DMS79 (cell line): ENCODE measurements around the gene ARHGAP42.

Experiments used
- DNase-seq: peaks from one replicate; lab custom pipeline; 2025; lab: John Stamatoyannopoulos, UW

Gene ARHGAP42

DNA sequence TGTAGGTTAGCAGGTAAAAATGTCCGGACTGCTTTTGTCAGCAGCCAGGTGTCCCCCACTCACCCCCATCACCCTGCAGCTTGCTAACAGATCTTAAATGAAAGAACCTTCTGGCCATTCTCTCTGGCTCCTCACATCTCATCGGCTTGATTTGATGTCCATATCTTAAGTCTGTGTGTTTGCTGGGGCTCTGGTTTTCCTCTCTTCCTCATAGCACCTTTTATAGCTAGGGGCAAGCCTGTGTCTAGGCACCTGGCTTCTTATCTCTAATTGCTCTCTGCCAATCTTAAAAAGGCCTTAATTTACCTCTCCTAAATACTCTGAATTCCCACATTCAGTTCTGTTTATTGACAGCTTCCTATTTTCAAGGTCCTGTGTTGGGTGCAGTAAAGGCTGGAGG lies 72.0 kb downstream of the ARHGAP42 start:
- no peak for DNase-seq

DNA sequence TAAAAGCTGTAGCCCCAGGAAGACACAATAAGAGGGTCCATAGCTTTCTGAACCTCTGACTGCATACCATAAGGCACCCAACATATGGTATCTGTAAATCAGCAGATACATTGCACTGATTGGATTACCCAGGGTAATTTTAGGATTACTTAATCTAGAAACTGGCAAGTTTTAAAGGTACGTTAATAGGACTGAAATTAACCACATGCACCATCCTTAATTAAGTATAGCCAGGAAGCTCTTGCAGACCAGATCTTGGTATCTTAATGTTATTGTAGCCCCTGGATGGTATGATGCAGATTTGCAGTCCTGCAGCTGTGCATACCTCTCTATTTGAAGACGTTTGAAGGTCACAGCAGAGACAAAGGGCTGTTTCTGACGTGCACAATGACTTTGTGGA lies 72.8 kb downstream of the ARHGAP42 start:
- no peak for DNase-seq

DNA sequence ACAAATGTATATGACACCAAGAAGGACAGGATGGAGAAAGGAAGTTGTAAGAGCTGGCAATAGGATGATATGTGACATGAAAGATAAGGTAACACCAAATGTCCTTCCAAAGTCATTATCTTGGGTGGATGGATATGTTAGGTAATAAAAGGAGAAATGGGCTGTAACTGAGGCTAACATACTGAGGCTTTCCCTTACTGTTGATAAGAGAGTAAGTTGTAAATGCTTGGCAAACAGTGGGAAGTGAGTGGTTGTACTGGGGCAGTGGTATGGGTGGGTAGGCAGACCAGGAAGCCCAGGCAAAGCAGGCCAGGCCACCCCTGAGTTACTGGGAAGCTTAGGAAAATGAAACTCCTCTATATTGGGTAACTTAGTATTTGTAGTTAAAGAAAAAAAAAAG lies 73.7 kb downstream of the ARHGAP42 start:
- no peak for DNase-seq

DNA sequence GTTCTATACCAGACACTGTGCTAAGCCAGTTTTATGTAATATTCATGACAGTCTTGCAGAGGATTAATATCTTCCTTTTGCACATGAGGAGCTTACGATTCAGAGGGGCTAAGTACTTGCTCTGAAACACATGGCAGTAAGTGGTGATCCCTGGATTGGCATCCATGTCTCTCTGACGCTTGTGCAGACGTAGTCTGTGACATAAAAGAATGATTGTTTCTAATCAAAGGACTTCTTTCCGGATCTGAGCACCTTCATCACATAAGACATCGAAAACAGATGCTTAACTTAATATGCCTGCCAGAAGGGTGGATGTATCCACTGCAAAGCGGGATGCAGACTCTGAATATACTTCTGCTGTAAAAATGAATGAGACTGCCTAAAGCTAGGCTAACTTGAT lies 74.8 kb downstream of the ARHGAP42 start:
- DNase-seq = no peak

DNA sequence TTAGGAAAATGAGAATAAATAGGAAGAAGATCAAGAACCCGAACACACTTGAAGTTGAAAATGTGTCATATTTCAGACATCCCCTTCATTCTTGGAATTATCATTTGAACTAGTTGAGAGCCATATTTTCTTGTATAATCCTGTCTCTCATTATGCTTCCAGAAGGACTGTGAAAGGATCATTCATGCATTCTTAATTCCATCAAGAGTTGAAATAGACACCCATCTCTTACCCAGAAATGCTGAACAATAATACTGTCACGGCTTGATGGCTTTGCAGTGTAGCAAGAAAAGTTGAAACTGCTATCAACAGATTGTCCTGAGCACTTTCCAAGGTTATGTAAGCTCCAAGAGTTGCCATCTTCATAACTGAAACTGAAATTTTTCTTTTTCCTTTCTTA lies 79.7 kb downstream of the ARHGAP42 start:
- DNase-seq = no peak

DNA sequence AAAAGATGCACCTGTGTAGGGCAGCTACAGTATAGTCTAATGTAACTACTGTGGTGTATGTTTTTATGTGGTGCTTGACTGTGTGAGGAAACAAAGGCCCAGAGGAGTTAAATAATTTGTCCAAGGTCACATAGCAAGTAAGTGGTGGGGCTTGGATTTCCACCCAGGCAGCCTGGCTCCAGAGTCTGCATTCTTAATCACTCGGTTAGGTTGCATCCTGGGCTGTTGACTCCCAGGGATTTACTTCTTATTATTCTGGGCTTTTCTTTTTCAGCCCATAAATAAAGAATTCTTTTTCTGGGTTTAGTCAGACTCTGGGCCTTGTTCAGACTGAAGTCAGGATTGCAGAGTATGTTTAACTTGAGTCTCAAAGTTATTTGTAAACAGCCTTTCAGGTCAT lies 82.1 kb downstream of the ARHGAP42 start:
- DNase-seq = no peak

DNA sequence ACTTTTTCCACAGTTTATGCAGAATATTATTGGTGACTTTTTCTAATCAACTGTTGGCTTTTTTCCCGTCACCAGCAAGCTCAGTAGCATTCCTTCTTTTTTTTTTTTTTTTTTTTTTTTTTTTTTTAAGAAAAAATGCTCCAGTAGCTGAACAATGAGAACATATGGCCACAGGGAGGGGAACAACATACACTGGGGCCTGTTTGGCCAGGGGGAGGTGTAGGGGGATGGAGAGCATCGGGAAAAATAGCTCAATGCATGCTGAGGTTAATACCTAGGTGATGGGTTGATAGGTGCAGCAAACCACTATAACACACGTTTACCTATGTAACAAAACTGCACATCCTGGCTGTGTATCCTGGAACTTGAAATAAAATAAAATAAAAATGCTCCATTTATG lies 82.5 kb downstream of the ARHGAP42 start:
- no peak for DNase-seq

DNA sequence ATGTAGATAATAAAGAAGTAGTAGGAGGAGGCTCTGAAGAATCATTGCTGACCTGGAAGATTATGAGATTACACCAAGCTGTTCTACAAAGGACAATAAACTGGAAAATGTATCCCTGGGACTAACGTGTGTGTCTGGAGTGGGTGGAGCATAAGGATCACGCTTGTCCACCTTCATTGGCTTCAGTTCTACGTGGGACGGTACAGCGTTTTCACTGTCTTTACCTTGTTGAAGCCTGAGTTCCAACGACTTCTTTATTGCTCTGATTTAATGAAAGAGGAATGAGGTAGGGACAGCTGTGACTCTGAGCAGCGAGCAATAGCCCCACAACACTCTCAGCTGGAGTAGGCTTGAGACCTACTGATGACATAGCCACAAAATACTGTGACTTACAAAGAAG lies 87.0 kb downstream of the ARHGAP42 start:
- no peak for DNase-seq

DNA sequence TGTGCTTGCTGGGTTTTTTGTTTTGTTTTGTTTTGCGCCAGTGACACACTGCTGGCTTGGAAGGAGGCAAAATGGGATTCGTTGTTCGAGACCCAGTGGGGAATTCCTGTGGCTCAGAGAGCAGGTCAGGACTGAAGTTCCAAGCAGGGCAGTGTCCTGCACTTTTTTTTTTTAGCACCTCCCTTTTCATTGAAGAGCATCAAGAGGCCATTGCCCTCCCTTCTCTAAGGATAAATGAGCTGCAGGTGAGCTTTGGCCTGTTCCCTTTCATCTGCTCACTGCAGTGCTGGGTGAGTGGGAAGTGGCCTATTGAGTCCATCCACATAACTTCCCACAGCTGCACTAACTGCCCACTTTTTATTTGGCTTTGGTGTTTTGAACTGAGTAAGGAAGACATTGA lies 87.8 kb downstream of the ARHGAP42 start:
- DNase-seq = no peak

DNA sequence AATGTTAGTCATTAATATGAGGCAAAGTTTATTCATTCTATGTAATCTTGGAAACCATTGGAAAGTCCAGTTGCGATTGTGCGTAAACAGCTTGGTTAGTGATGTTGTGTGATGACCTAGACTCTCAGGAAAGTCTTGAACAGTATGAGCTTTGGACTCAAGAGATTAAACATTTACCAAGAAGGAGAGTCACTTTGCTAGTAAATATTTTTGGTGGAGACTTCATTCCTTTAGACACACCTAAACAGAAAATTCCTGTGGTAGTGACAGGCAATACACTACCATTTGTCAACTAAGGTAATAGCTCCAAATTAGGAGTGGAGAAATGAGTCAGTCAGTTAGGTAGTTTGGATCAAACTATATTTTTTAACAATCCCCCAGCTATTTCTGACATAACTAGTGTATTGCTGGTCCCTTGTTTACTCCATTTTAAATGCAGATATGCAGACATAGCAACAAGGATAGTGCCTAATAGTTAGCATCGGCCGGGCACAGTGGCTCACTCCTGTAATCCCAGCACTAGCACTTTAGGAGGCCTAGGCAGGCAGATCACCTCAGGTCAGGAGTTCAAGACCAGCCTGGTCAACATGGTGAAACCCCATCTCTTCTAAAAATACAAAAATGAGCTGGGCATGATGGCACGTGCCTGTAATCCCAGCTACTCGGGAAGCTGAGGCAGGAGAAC lies 89.3 kb downstream of the ARHGAP42 start:
- DNase-seq = no peak

DNA sequence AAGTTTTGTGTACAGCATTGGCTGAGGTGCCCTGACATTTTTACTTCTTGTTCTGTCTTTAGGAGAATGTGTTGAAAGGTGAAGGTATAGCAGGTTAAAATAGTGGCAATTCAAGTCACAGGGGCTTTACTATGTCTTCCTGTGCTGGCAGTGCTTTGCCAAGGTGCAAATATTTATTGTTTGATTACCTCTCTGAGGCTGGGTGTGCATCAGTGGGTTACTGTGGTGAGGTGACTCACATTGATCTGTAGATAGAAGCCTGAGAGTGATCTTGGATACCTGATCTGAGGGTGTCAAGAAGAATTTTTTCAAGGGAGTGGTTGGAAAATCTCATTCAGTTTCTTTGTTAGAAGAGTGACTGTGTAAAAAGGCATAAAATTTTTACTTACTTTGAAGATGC lies 90.0 kb downstream of the ARHGAP42 start:
- DNase-seq = no peak

DNA sequence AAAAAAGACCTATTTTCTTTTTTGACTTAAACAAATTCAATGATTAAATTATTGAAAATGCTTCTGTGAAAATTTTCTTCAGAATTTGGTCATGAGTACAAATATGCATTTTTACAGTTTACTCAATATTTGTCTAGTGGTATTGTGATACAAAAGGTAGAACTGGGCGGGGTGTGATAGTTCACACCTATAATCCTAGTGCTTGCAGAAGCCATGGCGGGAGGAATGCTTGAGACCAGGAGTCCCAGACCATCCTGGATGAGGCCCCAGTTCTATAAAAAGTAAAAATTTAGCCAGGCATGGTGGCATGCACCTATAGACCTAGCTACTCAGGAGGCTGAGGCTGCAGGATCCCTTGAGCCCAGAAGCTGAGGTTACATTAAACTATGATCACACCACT lies 90.6 kb downstream of the ARHGAP42 start:
- no peak for DNase-seq

DNA sequence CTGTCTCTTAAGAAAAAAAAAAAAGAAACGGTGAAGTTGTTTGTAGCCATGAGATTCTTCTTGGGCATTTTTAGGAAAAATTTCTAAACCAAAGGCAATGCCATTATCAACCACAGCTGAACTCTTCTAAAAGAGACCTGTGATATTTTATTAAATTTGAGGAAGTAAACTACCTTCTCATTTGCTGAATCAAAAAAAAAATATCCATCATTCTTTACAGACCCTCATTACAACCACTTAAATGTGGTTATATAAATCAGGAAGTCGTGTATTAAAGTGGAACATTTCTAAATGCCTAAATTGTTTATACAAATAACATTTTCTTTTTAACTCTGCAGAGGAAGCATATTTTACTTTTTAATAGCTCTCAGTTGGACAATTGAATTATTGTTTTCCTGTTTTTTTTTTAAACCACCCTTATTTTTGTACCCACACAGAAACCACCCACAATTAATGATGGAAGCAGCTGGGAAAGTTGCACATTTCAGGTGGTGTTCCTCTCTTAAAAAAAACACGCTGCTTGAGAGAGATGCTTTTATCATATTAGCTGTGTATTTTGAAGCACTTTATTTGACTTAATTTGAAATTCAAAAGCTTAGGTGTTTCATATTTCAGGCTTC lies 91.2 kb downstream of the ARHGAP42 start:
- no peak for DNase-seq

DNA sequence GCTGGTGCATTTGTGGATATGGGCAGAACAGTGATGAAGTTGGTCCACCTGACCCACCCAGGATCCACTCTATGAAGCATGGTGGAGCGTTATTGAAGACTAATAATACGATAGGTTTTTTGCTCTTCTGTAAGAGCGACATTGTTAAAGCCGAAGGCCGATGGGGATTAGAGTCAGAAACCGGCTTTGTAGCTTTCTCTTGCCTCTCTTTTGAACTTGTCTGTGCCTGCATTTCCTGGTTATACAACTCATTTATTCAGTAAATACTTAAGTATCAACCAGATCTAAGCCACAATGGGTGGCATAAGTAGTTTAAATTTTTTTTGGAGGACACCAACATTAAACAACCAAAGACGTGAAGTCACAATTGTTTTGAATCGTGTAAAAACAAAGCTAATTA lies 93.4 kb downstream of the ARHGAP42 start:
- no peak for DNase-seq

DNA sequence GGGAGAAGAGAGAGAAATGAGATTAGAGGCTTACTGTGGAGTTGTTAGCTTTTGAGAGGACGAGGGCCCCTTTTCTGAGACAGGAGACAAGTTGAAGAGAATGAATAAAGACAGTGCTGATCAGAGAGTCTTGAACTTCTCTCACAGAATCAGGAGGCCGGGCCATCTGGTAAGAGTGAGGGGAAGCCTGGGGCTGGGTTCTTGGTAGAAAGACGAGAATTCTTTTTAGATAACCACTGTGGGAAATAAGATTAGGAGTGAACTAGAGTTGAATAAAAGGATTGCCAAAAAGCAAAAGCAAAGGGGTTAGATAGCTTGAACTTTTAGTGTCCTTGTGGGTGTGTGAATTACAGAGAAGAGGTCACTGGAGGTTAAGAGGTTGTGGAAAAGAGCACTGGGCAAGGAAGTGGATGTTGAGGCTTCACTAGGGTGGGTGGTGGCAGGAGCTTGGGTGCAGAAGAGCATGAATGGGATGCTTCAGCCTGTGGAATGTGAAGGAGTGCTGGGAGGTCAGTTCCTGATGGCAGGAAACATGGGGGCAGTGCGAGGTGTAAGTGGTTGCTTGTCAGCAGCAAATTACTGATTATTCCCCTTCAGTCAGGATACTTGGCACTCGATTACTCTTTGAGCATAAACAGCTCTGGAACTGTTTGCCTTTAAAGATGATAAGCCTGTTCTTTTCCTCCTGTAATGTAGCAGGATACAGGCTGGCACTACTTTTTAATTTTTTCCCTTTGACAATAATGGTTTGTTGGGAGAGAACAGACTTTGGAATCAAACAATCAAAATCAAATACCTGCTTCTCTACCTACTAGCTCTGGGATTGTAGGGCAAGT lies 98.3 kb downstream of the ARHGAP42 start:
- no peak for DNase-seq

DNA sequence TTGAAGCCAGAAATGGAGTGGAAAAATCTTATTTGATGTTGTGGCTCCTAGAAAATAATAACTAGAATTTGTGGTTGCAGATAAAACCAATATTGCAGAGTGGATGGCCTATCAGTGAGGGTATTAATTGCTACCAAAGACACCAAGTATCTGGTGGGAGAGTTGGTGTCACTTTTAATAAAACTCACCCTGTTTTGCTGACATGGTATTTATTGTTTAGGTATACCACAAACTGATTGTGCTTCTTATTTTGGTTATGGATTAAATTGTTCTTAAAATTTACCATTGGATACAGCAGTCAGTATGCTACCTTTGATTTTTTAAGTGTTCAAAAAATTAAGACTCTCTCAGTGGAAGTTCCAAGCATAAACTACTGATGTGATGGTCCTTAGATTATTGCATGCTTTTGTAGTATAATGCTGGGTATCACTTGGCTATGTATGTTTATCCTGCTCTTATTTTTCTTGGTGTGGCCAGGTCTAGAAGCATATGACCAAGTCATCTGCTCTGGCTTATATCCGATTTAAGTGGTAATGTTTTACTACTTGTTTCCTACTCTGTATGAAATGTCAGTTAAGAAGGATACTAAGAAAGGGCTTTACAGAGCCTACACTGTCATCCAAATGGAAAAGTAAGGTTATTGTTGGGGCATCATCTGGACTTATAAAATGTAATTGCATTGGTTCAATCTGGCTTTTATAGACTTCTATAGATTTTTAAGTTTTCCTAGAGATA lies 101.6 kb downstream of the ARHGAP42 start:
- DNase-seq = no peak

DNA sequence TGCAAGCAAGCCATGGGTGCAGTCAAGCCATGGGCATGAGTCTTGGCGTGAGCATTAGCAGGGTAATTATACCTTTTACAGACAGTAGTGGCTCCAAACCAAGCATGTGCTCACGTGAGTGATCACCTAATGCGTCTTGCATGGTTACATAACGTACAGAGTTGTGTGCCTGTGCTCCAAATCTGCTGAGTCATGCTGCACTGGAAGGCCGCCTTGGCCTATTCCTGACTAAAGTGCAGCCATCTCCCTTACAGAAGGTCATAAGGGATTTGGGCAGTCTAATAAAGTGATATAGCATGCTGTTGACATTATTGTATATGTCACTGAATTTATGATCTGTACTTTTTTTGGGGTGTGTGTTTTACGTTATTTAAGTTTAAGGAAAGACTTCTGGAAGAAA lies 102.4 kb downstream of the ARHGAP42 start:
- no peak for DNase-seq

DNA sequence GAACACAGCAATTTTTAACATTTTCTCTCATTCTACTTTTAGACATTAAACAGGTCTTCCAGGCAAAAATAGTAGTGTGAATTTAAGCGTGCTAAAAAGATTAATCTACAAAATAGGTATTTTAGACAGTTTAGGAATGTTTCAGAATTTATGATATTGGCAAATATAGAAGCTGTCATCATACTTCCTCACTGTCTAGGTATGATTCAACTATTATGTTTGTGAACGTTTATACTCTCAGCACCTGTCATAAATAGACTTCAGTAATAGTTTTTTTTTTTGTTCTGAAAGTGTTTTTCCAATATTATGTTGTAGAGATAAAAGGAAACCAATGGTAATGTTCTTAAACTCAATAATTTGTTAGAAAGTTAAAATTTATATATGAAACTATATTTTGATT lies 103.0 kb downstream of the ARHGAP42 start:
- no peak for DNase-seq

DNA sequence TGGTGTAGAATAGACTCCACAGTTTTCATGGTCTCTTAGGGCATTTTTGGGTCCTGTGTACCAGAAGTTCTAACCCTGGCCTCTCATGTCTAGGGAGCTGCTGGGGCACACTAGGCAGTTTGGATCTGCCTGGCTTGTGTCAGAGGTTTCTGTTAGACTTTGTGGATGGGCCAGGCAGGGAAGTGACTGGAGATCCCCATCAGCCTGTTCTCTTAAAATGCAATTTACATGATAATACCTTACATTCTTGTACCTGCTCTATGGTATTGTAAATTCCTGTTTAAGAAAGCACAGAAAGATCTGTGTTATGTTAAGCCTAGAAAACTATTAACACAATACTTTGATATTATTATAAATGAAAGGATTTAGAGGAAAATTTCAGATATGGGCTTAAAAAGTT lies 104.0 kb downstream of the ARHGAP42 start:
- no peak for DNase-seq

DNA sequence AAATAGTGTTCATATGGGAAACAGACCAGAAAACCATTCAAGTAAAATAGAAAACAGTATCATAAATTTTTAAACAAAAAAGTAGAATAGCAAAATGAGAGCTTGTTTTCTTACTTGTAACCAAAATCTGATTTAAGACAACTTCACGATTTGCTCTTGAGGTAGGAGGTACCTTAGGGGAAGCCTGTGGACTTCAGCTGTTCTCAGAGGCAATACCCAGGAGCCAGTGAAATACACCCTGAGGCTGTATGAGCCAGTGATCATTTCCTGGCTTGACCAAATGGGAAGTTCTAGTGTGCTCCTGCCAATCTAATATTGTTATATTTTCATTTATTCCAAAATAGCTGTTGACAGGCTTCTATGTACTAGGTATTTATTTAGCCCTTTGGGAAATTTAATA lies 104.8 kb downstream of the ARHGAP42 start:
- no peak for DNase-seq

DNA sequence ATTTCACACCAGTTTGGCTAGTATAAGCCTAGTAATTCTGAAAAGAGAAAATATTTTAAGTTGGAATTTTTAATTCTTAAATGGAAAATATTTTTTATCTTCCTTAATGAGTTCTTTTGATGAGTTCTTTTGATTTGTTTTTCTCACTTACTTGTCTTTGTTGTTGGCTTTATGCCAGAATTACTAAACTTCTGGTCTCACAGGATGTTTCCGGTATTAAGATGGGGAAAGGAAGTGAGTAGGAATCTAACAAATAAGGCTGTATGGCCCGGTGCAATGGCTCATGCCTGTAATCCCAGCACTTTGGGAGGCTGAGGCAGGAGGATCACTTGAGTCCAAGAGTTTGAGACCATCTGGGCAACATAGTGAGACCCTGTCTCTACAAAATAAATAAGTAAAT lies 106.4 kb downstream of the ARHGAP42 start:
- no peak for DNase-seq

DNA sequence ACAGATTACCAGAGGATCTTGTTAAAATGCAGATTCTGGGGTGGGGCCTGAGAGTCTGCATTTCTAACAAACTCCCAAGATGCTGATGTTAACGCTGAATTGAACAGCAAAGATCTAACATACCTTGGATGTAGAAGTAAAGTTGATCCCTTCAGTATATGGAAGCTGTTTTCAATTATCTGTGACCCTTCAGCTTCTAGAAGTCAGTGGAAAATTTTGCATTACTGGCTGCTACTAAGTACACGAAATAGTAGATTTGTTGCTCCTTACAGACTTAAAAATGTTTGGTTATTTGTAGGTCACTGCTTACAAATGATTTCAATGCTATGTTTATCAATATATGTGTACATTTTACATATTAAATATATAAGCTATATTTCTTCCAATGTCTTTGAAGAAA lies 107.4 kb downstream of the ARHGAP42 start:
- DNase-seq = no peak

DNA sequence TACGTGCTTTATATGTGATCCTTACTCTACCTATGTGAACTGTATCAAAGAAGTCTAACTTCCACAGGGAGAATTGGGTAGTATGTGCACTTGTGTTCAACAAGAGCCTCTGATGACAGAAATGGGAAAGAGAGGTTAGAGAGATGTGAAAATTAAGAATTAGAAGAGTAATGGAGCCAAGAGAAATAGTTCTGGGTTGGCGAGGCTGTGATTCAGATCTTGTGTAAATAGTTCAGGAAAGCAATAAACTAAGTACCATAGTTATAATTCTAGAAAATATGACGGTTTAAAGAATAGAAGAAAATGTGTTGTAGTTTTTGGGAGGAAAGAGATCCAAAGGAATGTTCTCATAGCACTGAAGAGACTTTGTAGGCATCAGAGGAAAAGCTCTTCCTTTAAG lies 112.4 kb downstream of the ARHGAP42 start:
- no peak for DNase-seq
